Ureter (tissue), 1 donor: ENCODE results near the gene ILK. TPM values are rescaled to one million over a fixed set of nuclear protein-coding genes. Genes with fewer than 3 reads are reported as not detected.

Source experiments
- DNase-seq: peaks from one replicate; pipeline ENCODE4 v3.0.0-alpha.2; 2020; ENCODE audit warnings: low spot score
- total RNA-seq: library from RNA; stranded (reverse); gene quantifications from one replicate; pipeline ENCODE4 v1.2.4, GENCODE V29; 2023
- donor health status: DM: yes; HTN: yes; CAD: no.

ILK gene
- total RNA-seq, 1 donor from 2014 or later: 192 TPM

DNA sequence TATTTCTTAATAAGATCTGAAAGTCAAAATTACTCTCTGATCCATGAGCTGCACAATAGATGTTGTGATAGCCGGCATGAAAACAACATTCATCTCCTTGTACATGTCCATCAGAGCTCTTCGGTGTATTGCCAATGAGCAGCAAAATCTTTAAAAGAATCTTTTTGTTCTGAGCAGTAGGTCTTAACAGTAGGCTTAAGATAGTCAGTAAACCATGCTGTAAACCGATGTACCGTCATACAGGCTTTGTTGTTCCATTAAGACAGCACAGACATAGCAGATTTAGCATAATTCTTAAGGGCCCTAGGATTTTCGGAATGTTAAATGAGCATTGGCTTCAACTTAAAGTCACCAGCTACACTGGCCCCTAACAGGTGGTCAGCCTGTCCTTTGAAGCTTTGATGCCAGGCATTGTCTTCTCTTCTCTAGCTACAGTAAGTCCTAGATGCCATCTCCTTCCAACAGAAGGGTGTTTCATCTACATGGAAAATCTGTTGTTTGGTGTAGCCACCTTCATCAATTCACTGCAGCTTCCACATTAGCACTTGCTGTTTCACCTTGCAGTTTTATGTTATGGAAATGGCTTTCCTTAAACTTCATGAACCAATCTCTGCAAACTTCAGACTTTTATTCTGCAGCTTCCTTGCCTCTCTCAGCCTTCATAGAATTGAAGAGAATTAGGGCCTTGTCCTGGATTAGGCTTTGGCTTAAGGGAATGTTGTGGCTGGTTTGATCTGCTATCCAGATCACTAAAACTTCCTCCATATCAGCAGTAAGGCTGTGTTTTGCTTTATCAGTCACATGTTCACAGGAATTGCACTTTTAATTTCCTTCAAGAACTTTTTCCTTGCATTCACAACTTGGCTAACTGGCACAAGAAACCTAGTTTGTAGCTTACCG, 28.5 kb upstream of the ILK start:
- no peak for DNase-seq

DNA sequence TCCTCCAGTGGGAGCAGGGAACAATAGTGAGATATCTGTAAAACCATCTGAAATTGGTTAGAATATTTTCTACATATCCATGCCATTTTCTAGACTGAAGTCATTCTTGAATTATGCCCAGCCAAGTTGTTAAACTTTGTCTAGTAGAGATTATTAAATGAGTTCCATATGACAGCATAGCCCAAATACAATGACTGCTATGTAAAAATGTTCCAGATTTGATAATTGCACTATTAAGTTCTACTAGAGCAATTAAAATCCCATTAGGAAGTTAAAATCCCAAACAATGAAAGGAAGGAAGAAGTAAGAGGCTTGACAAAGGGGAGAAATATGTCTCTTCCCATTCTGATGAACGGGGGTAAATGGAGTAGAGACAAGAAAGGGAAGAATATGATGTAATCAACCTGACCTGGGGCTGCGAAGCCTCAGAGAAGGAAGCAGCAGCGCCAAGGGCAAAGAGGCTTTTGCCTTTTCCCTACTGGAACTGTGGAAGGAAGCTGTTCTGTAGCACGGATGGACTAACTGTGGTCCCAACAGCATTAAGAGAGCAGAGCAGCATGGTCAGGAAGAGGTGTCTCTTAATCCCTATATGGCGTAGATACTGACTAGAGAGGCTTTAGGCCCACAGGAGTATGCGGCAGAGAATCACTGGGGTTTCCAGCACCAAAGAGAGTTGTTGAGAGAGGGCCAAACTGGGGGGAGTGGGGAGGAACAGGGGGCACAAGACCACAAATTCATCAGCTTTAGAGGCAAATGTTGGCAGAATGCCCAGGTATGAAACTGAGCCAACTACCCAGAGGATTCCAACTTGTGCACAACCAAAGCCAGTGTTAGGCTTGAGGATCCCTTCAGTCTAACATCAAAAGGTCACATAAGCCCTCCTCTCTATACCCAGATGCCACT, 26.9 kb upstream of the ILK start:
- DNase-seq: peak; percentile 70

DNA sequence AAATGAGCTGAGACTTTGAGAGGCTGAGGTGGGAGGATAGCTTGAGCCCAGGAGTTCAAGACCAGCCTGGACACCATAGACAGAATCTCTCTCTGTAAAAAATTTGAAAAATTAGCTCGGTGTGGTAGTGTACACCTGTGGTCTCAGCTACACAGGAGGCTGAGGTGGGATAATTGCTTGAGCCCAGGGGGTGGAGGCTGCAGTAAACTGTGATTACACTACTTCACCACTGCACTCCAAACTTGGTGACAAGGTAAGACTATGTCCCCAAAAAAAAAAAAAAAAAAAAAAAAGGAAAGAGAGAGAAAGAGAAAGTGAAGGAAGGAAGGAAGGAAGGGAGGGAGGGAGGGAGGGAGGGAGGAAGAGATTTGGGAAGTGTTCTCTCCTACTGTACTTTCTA, 25.4 kb upstream of the ILK start:
- DNase-seq: no peak

DNA sequence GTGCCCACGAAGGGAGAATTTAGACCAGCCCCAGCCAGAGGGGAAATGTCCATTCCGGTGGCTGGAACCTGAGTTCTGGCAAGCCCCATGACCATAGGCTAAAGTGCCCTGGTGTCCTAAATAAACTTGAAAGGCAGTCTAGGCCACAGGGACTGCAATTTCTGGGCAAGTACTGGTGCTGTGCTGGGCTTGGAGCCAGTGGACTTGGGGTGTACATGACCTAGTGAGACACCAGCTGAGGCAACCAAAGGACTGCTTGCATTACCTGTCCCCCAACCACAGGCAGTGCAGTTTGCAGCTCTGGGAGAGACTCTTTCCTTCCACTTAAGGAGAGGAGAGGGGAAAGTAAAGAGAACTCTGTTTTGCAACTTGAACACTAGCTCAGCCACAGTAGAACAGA, 23.9 kb upstream of the ILK start:
- no peak for DNase-seq

DNA sequence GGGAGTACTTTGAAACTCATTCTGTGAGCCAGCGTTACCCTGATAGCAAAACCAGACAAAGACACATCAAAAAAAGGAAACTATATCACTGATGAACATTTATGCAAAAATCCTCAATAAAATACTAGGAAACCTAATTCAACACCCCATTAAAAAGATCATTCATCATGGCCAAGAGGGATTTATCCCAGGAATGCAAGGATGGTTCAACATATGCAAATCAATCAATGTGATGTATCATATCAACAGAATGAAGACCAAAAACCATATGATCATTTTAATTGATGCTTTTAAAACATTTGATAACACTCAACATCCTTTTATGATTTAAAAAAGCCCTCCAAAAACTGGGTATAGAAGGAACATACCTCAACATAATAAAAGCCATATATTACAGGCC, 20.0 kb upstream of the ILK start:
- no peak for DNase-seq

GRCh38 chr11:6584528-6584927, 19.0 kb upstream of the ILK start:
- DNase-seq: no peak

DNA sequence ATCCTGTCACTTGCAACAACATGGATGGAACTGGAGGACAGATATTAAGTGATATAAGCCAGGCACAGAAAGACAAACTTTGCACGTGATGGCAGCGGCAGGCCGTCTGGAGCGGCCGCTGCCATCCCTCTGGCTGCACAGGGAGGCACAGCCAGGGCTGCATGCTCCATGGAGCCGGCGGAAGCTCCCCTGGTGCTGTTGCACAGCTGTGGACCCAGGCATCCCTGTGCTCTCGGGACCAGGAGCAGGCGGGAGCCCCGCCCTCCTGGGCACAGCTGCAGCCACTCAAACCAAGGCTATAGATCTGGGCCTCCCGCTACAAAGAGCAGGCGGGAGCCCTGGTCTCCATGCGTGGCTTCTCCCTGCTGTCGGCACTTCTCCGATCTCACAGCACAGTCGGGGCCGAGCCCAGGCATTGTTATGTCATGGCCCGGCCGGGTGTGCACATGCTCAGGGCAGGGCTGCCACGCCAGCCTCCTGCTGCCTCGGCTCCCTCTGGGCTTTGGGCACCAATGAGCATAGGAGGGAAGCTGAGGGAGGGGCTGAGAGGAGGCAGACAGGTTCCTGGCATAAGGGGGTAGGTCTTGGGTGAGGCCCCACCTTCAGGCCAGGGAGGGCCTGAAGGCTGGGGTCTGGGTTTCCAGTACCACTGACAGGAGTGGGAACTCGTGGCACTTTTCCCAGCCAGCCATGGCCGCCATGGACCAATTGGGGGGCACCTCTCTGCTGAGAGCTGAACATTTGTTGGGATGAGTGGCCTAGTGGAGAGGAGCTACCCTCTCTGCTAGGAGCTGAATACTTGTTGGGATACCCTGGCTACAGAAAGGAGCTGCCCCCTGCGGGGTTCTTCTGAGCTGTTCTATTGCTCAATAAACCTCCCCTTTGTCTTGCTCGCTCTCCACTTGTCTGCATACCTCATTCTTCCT, 16.9 kb upstream of the ILK start:
- DNase-seq: no peak

DNA sequence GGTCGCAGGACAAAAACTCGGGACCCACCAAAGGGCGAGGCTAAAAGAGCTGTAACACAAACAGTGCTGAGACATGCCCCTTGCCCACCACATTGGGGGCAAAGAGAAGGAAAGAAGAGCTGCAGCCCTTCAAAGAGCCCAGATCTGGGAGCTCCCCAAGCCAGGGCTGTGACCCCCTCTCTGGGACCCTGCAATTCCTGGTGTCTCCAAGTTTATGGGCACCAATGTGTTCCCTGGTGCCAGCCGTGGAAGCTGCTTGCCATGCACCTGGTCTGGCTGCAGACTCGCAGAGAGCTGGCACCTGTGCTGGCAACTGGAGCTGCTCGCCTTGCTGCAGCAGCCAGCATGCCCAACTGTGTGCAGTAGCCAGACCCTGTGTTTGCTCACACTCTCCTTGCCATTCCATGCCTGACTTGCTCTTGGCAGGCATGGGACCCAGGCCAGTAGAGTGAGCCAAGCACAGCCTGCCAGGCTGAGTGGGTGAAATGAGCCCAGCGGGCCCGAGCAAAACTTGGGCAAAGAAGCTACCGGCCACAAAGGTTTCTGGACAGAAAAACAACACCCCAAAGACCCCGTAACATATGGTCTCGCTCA, 16.1 kb upstream of the ILK start:
- DNase-seq: no peak

- DNase-seq: no peak
Observed at GRCh38 chr11:6588018-6588417, 15.6 kb upstream of the ILK start.

DNA sequence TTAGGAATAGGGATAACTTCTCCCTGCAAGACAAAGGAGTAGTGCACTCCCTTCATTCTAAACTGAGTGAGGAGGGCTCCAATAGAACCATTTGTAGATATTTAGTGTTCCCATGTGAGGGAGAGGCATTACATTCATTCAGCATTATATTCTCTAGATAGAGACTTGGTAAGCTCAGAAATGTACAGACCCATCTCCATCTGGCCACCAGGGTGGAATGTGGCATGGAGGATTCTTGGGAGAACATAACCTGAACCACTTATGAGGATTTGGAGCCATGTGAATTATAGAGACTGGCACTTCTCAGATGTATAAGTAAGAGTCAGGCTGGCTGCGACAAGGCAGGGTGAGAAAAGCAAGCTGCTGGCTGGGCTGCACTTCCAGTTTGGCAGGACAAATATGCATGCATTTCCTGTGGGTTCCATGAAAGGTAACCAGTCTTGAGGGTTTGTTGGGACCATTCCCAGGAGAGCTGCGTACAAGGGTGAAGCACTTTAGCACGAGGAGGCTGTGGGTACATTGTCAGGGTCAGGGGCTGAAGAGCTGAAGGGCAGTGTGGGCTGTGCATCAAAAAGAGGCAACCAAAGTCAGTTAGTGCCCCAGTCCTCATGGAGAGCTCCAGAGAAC, 9.3 kb upstream of the ILK start:
- no peak for DNase-seq

DNA sequence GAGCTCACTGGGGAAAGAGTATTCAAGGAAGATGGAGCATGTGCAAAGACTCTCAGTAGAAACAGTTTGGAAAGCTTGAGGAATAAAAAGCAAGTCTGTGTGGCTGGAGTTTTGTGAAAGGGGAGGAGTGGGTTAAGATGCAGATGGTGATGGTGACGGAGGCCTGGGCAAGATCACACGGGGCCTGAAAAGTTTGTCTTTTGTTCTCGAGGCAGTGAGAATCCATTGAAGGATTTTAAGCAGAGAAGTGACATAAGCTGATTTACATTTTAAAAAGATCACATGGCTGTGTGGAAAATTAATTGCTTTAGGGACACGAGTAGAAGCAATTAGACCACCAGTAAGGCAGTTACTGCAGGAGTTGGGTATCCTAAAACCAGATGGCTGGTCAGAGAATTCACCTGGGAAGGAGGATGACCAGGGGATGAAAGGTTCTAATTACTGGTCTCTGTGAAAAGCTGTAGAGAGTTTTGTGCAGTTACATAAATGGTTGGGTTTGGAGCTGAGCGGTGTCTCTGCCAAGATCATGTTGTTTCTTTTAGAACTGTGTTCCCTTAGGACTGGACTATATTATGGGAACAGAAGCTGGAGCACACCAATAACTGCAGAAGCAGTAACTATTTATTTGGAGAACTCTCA, 7.2 kb upstream of the ILK start:
- DNase-seq: no peak

GRCh38 chr11:6598555-6598954, 5.0 kb upstream of the ILK start:
- no peak for DNase-seq

GRCh38 chr11:6599449-6599848, 4.1 kb upstream of the ILK start:
- DNase-seq: no peak

DNA sequence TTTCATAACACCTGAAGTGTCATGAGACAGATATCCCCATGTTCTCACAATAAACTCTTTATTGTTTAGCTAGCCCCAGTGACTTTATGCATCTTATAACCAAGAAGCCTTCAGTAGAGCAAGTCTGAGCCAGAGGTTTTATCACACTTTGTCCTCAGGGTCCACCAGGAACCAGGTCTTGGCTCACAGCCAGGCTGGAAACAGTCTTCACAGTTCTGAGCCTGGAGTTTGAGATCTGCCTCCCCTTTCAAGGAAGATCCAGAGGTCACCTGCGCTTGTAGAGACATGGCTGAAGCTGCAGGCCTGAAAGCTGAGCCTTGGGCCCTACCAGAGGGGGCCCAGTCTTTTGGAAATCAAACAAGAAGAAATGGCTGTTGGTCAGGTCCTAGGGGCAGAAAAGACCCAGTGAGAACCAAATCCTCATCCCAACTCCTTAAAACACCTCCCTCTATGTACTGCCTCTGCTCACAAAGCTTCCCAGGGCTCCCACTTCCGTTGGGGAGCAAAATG, 3.6 kb upstream of the ILK start:
- no peak for DNase-seq

DNA sequence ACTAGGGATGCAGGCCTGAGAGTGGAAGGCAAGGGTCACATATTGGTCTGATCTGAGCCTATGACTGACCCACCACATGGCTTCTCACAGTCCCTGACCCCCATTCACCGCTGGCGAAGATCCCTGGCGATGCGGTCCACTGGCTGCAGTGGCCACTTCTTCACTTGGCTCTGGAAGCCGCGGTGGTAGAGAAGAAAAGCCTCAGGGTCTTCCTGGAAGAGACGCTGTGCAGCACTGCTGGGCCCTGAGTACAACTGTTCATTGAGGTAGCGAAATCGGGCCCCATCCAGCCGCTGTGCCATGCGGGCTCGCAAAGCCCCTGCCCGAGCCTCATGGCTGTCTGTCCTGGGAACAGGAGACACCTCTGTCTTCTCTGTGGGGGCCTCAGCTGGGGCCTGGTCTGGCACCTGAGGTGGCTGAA, 2.5 kb upstream of the ILK start:
- DNase-seq: no peak

DNA sequence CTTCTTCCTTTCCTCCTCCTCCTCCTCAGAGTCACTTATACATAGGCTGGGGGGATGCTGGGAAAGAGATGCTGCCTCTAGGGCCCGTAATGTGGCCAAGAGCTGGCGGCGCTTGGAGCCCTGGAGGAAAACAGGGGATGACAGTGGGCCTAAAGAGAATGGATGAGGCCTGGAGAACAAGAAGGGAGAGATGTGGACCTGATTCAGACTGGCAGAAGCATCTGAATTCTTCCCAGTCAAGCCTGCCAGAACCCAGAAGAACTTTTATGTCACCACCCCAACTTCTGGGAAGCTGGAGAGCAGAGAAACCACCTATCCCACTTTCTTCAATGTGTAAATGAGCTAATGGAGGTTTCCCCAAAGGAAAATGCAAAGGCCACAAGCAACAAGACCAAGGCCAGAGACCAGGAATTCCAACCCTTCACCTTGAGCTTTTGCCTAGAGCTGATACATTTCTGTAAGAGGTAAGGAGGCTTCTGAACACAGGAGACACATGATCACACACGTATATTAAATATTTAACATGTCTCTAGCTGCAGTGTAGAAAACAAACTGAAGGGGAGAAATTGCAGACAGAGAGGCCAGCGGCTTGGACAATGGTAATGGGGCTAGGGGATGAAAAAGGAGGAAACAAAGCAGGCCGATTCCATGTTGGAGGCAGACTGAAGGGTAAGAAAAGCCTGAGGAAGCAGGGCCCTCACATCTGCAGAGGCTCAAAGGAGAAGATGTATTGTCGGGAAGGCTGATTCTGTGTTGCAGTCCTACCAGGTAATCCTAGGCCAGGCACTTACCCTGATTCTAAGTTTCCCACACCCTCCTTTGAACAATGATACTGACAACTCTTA, 1.3 kb upstream of the ILK start:
- DNase-seq: no peak

DNA sequence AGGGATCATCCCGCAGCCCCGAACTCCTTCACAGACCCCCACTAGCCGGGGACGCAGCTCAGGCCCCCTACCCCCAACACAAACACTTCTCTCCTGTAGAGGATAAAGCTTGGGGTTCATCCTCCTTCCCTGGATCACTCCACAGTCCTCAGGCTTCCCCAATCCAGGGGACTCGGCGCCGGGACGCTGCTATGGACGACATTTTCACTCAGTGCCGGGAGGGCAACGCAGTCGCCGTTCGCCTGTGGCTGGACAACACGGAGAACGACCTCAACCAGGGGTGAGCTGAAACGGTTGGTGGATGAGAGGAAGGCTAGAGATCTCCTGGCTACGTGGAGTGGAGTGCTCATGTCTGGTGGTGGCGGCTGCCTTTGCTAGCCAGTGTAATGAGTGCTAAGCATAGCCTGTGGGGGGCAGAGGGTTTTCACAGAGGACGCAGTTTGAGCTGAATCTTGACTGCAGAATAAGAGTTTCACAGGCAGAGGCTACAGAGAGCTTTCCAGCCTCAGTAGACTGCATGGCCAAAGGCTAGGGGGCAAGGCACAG, 580 bp downstream of the ILK start:
- peak; percentile 72 for DNase-seq

DNA sequence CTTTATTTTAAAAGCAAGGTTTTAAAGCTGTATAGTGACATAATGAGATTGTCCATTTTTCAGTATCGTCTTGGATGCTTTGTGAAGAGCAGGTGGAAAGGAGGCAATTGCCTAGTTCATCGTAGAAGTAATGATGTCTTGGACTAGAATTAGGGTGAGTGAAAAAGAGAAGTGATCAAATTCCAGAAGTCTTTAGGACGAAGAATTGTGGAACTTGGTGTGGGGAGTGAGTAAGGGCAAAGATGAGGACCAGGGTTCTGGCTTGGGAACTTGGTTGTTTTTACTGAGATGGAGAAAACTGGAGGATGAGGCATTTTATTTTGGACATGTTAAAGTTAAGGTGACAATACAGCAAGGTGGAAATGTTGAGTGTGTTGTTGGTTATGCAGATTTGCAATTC, 1.2 kb downstream of the ILK start:
- no peak for DNase-seq
